ENCODE results near the gene INKA1.
"Not testable (repeated sequence)": the region's sequence is repeated elsewhere in the genome, so short reads cannot be mapped to it uniquely, and the experiment has no call there.

The INKA1 gene

DNA sequence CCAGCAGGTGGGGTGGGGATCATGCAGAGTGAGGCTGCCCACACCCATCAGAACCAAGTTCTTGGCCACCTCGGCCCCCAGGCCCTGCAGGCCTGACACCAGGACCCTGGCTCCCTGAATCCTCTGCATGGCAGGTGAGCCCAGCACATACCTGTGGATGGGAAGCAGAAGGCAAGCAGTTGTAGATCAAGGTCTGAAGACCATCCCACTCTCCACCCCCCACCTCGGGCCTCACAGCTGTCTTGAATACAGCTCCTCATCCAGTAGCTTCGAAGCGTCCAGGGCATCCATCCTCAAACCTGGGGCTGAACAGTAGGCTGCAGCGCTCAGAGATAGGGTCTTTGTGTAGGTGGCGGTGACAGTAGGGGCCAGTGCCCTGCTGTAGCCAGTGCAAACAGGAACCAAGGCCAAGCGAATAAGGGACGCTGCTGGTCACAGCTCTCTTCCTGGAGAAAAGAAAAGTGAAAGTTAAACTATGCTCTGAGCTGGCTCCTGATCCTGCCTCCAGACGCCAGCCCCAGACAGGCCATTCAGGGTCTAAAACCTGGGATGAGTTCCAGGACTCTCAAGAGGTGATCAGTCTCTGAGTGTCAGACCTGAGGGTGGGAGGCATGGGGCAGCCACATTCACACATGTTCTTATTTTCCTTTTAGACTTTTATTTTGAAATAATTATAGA, 10.6 kb downstream of the INKA1 start, which contains the start of gene UBA7:
Gene UBA7 (minus strand): TSS at position 457 of the 678 bp plus-strand sequence. CDS start 166 bp downstream, at position 291.
- DNase-seq: peak; percentile 1

DNA sequence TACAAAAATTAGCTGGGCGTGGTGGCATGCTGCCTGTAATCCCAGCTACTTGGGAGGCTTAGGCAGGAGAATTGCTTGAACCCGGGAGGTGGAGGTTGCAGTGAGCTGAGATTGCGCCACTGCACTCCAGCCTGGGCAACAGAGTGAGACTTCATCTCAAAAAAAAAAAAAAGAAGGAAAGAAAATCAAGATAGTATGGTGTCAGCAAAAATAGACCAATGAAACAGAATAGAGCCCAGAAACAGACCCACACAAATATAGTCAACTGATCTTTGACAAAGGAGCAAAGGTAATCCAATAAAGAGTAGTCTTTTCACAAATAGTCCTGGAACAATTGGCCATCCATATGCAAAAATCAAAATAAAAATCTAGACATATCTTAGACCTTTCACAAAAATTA, 20.1 kb downstream of the INKA1 start:
- DNase-seq: not testable (repeated sequence)

DNA sequence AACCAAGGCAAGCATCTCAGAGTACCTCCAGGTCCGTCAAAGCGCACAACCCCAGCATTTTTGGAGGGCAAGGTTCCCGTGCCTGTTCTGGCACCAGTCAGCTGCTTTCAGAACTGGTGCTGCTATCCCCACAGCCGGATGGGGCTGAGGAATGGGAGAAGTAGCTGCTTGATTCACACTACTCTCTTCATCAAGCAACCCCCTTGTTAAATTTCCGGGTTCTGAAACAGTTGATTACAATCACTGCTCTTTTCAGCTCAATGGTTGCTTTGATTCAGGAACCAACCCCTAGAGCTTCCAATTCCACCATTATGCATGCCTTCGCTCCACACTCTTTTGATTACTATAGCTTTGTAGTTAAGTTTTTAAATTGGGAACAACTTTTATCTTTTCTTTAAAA, 23.0 kb downstream of the INKA1 start:
- no peak for DNase-seq

DNA sequence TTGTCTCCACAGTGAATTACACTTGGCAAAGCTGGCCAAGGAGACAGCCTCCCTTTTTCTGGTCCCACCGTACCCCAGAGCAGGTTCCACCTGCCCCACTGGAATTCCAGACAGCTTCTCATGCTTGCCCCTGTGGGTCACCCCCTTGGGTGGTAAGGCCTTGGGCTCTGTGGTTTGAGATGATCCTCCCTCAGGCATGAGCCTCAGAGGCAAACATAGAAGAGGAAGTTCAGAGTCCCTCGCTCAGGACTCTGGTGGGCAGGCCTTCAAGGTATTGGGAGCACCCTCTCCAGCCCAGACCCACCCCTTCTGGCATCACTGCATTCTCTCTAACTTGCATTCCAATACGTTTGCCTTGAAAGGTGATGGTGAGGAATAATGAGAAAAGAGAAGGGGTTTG, 28.3 kb downstream of the INKA1 start:
- DNase-seq: no peak

DNA sequence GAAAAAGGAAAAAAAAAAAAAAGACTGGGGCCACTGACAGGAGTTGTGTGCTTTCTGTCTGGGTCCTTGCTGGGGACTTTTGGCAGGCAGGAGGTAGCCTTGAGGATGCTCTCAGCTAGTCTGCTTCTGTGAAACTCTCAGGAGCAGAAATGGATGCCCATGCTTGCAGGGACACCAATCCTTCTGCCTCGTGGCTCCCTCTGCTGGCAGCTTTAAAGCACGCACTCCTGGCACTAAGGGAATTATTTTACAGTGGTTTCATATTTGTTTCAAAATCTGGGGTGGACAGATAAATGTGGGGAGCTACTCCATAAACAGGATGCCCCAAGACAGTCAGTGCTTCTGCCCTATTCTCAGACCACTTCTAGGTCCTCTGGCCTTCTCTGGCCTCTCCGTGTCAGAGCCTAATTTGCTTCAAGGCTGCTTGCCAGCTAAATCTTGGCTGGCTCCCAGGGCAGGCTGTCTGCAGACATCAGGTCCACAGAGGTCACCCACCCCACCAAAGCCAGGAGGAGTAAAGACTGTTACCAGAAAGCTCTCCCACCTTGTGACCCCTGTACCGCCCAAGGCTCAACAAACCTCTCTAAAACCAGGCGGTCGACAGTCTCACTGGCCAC, 36.2 kb downstream of the INKA1 start:
- DNase-seq: peak; percentile 13

DNA sequence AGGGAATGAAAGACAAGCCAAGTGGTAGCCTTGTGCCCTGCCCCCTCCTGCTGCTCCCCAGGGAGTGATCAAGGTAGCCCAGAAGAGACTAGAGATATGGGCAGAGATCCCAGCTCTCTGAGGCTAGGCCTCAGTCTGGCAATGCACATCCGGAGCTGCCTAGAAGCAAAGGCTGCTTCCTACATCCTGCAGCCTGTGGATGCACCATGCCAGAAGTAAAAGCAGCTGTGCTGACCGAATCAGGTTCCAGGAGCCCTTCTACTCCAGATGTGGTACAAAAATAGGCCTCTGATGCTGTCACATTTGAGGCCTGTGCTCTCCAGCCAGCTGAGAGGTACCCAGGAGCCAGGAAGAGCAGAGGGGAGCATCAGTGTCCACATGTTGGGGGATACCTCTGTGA, 37.3 kb downstream of the INKA1 start:
- DNase-seq: no peak

DNA sequence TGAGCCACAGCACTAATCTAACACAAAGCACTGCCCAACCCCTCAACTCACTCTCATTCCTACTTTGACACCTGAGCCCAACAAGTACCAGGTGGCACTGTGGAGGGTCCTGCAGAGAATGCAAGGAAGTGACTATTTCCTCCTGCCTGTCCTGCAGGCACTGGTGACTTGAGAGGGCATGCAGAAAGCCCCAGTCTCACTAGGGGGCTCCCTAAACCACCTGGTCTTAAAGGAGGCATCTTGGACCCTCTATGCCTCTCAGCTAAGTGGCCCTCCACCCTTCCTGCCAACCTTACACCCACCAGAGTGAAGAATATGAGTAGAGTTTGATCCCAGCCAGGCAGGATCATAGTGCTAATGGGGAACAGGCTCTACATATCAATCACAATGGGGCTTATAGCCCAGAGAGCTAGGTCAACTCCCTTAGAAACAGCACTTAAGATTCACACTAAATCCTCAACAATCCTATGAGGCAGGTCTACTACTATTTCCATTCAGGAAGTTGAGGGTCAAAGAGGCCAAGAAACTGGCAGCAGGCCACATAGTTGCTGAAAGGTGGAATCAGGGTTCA, 38.1 kb downstream of the INKA1 start:
- no peak for DNase-seq

DNA sequence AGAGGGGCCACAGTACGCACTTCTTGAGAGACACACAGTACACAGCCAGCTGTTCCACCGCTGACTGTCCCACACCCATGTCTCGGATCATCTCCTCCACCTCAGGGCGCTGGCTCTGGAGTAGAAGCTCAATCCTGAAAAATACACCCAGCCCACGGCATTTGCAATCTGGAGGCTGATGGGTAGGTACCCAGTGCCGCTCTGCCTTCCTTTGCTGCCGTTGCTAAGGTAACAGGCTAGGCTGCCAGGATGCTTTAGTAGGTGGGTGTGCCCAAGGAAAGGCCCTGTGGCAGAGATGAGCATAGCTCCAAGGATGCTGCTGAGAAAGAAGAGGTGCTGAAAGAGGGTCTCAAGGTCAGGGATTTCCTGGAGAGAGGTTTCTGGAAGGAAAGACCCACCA, 38.7 kb downstream of the INKA1 start:
- no peak for DNase-seq

DNA sequence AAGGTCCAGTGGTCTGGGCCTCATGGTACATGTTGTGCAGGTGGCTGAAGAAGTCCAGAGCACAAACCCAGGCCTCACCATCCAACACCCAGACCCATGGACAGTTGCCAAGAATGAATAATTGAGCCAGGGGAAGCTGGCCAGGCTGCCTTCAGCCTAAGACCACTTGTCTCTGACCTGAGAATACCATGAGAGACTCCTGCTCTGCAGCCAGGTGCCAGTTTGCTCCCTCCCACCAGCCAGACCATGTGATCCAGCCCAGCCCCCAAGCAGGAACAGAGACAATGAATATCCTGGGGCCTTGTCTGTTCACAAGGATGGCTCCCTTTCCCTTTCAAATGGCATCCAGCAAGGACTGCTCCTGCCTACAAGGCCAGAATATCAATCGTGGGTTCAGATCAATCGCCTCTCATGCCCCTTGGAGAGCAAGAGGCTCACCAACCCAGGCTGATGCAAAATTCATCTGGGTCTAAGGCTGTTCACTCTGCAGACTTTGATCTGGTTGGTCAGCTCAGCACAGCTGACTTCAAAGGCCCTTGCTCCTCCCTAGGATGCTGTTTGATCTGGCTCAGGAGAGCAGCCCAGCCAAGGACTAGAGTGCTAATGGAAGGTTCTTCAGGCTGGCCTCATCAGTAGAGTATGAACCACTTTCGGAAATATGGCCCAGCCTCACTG, 39.9 kb downstream of the INKA1 start:
- DNase-seq: no peak

DNA sequence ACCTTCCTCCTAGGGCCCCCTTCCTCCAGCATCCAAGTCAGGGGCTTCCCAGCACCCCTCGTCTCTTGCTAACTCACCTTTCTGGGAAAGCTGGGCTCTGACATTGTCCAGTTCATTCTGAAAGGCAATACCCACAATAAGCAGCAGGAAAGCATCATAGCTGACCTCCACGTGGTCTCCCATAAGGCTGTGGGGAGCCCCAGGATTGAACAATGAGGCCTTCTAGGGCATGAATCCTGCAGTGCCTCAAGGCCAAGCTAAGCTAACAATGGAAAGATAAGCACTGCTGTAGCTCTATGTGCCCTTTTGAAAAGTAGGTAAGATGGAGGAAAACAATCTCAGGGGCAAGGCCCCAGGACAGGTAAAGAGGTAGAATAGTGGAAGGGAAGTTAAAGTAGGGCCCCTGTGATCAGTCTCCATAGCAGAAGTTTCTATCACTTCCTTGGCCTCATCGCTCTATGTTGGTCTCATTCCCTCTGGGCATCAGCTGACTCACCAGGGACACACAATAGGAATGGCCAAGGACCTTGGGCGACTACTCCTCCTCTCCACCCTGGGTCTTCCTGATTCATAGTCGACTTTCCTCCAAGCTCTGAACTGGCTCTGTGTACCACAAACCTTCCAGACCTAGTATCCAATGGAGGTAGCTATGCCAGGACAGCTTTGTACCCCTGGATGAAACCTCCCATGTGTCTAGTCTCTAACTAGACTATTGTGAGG, 41.6 kb downstream of the INKA1 start:
- no peak for DNase-seq

DNA sequence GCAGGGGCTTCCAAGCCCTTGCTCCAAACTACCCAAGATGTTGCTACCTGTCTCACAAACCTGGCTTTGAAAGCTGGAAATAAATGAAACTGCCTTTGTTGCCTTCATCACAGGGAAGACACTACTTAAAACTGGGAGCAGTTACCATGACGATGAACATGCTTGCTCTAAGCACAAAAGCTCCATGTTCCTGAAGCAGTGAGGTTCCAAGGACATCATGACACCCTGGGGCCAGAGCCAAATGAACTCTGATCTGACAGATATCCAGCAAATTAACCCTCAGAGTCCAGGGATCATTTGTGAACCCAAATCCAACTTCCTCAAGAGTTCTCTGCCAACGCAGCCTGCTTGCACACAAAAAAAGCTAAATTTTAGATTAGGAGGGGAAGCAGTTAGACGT, 42.6 kb downstream of the INKA1 start:
- DNase-seq: no peak
